GM19452 (cell line): Measurements from ENCODE around the gene DOCK10.
A peak's percentile ranks its signal among the peaks of the same experiment; 100 is the strongest.
"Not testable (repeated sequence)": the region's sequence is repeated elsewhere in the genome, so short reads cannot be mapped to it uniquely, and the experiment has no call there.

Experiments
- ATAC-seq: cut with Tn5 transposase; IDR thresholded peaks from one replicate; pipeline ENCODE4 v1.9.1; 2021; ENCODE audit not compliant: unreplicated experiment

DOCK10 gene

DNA sequence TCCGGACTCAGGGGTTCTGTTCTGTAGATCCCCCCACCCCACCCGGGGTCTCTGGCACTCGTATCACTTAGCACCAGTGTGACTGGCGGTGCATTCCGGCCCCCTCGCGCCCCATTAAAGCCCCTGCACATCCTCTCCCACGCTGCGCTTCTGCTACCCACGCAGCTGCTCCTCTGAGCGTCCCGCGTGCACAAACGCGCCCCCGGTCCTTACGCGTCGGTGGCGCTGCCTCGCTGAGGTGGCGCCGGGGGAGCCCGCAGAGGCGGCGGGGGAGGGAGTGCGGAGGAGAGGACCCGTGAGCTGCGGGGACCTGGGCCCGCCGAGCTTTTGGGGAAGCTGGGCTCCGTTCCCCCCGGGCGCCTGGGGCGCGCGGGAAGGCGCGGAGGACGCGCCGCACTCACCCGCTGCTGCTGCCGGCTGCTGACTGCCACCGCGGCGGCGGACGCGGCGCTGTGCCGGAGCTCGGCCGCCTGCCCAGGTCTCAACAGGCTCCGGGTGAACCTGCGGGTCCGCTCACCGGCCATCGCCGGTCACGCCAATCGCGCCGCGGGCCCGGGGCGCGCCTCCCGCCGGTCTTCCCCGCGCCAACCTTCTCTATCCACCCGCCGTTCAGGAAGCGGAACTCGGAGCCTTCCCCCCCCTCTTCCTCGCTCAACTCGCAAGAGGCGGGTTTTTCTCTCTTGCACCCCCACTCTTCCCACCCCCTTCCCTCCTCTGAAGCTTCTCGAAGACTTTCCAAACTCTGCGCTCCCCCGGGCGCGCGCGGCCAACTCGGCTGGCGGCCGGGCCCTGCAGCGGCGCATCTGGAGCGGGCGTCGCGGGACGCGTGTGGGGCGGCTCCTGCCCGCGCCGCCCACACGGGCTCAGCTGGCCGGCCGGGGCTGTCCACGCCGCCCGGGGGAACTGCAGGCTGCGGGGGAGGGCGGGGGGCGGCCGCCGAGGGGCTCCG, at the start of gene DOCK10:
TSS of gene DOCK10 (minus strand) at position 618 of the 949 bp plus-strand sequence. CDS start at position 524, 94 bp downstream.
- ATAC-seq, result peak; percentile 30

DNA sequence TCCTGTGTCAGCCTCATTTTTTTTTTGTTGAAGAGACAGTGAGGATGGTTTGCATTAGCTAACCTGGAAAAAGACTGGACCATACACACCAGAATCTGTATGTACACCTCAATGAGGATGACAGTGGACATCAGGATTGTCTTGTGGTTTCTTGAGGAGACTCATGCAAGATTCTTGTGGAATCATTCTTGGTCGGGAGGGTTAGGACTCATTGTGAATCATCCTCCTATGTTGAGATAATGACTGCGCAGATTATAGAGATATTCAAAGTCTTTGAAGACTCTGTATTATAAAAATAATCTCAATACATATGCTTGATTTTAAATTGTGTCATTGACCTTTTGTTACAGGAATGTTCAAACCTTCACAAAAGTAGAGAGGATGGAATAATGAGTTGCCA, 49.1 kb upstream of the DOCK10 start:
- no peak for ATAC-seq

DNA sequence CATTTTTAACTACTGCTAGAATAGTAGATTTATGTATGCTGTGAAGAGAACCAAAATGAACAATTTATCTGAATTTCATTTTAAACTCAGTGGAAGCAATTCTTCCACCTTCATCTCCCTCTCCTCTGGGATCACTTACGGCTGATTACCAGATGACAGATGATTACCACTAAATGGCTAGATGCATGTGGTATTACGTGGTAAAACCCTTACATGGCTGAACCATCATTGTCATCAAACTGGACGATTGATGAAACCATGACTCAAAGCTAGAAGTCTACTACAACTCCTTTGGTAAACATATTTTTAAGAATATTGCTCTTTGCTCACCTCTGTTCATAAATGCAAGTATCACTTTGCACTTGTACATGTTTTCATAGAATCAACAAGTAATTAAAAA, 48.5 kb upstream of the DOCK10 start:
- ATAC-seq, result no peak

DNA sequence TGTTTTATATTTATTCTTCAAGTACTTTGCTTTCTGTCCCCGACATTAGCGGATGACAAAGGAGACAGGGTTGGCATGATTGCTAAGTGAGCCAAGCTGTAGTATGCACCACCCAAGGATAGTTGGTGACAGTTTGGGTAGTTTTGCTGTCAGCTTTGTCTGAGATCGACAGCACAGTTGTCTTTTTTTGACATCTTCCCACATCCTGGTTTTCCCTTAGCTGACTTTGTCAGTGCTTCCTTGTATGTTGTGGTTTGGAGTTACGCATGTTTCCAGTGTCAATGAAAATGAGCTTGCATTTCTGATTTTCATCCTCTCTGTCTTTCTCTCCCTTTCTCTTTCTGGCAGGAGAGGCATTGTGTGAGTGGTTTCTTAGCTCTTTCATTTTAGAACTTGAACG, 44.6 kb upstream of the DOCK10 start:
- no peak for ATAC-seq

DNA sequence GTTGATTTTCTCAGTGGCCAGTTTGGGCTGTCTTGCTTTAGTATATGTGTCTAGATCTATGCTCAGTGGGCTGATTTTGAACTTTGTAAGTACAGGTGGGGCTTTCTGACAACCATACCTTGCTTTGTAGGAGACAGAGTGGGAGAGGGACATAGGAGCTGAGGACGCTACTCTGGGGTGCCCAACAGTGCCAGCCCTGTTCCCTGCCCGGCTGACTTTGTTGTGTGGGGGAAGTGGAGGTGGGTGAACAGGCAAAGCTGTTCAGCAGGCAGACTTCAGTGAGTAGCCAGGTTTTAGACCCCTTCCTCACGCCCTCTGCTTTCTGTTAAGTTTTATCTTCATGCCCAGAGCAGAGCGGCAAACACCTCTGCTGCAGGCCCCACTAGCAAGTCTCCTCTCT, 44.2 kb upstream of the DOCK10 start:
- ATAC-seq, result no peak

DNA sequence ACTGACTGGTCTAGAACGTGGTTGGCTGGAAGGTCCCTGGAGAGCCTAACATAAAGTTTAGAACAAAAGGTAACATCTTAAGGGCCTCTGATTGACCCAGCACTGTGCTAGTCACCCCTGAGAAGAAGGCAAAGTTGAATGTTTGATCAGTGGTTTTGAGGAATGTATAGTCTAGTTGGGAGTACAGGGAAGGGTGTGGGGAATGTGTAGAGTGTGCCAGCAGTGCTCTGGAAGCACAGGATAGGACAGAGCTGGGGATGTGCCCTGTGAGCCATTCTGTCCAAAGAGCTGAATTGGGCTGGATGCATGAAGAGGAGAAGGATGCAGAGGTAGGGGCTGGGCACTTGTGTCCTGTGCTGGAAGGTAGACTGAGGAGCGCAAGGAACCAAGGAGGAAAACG, 41.0 kb upstream of the DOCK10 start:
- ATAC-seq, result no peak

DNA sequence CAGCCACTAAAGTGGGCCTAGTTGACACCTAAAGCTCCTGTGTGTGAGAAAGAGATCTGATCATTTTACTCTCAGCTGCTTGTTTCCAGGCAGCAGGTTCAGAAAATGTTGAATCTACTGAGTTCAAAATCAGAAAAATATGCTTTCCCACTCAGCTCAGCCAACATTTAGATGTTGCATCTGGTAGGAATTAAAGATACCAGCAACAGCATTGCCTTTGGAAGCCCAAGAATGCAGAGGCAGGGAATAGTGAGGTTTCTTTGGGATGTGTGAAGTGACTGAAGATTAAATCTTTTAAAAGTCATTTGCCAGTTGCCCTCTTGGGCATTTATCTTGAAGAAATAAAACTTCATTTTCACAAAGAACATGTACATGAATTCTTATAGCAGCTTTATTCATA, 33.9 kb upstream of the DOCK10 start:
- ATAC-seq, result no peak

DNA sequence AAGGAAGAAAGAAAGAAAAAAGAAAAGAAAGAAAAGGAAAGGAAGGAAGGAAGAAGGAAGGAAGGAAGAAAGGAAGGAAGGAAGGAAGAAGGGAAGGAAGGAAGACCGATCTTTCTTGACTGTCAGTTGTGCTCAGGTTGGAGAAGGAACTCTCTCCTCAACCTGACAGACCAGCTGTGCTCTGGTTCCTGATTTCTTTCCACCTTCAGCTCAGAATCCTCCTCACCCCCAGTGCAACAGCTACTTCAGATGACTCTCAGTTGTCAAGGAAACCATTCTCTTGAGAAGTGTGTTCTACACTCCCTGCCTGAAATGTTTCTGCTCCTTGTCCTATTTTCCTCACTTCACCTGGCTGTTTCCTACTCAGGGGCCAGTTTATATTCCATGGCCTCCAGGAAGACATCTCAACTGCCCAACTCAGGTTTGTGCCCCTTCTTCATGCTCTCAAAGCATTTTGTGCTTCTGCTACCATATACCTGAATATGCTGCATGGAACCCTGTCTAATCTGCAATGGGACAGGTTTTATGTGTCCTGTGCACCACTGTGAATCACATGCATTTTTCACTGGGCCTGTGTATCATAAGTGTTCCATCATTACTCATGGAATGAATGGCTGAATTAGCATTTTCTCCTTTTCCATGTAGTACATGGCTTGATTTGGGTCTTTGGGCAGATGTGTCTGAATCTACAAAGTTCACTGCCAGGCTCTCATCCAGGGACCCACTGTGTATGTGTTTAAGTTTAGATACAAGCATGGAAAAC, 32.8 kb upstream of the DOCK10 start:
- no peak for ATAC-seq

DNA sequence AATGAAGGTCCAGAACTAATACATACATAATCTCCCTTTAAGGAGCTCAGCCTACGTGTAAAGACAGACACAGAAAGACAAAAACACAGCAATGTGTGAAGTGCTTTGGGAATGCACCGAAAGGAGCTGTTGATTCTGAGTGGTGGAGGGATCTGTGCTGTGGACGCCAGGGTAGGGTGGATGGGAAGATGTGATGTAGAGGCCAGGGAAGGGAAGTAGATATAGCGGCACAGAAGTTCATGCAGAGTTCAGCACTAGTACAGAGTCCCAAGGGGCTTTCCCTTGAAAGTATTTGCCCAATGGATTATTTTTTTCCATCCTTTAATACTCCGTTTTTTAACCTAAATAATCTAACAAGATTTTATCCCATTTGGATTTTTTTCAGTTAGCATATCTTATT, 32.1 kb upstream of the DOCK10 start:
- ATAC-seq, result no peak

DNA sequence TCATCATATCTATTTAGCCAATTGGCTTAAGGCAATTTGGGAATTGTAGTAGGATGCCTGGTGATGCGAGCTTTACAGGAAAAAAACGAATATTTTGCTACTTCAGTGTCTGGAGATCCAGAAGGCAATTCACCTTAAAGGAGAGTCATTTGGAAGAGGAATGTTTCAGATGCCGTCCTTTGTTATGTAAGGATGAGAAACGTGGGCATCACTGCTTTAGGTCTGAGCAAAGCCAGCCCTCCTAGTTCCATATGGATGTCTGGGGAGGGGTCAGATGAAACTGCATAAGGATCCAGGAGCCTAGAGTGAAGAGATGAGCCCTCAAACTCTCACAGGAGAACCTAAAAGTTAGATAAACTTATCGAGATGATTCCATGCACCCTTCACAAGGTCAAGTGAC, 30.9 kb upstream of the DOCK10 start:
- no peak for ATAC-seq

DNA sequence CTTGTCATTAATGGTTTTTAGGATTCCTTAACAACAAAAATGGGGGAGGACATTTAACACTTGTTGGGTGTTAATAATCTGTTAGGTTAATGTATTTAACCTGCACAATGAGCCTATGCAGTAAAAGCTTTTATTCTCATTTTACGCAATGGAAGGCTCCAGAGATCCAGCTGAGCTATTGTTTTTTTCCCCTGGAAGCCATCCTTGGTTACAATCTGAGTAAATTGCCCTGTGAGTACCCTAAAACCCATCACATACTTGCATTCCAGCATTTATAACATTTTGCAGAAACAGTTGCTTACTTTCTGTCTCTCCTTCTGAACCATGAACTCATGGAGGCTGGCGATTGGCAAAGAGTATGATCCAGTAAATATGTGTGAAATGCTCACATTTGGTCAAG, 30.2 kb upstream of the DOCK10 start:
- no peak for ATAC-seq

DNA sequence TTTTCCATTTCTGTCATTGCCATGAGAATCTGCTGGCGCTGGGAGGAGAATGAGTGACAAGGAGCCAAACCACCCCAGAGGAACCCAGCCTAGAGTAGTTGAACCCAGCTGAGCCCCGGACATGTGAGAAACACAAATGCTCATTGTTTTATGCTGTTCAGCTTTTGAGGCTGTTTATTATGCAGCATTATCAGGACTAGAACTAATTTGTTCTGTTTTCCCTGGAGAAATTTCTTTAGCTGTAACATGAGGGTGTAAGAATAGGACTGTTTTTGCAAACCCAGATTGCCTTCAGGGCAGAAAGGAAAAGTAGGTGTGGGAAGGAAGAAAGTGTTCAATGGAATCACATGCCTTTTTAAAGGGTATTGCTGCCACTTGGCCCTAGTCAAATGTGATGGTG, 28.5 kb upstream of the DOCK10 start:
- no peak for ATAC-seq

DNA sequence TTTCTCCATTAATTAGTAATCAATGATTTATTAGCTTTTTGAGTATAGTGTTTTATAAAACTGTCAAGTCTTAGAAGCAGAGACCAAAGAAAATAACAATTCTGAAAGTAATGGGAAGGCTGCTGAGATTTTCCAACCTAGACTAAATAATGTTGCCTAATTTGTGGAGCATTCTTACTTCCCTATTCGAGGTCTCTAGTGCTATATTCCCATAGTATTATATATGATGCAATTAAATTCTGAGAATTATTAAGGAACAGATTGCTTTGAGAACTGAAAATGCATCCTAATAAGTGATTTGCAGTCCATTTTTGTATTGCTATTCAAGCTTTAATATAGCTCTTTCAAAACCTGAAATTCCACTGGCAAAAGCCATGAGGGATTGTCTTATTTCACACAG, 27.7 kb upstream of the DOCK10 start:
- no peak for ATAC-seq

DNA sequence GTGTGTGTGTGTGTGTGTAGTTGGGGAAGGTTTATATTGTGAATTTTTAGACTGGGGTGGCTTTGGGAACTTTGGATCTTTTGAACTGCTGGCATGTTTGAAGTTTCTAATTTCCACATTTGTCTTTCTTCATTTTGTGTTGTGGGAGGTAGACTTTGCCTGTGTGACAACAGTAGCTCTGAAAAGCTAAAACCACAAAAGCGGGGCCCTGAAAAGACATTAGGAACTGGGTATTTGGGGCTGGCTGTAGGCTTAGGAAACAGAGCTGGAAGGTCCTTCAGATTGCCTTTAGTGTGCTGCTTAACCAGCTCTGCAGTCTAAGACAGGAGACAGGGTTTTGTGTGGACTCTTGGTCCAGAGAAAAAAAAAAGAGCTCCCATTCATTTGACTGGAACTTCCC, 27.2 kb upstream of the DOCK10 start:
- ATAC-seq, result no peak

DNA sequence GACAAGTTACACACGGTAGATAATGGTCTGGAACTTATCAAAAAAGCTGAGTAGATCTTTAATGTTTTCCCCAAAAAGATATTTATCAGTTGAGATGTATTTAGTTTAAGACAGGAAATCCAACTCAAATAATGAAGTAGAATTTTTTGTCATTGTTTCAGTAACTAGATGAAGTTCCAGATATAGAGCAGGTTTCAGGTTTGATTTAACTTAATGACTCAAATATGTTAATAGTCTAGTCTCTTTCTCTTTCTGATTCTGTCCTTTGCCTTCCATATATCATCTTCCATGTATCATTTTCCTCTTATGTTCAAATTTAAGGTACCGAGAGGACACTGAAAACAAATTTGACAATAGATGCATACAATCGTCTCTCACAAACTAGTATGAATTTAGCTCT, 23.6 kb upstream of the DOCK10 start:
- no peak for ATAC-seq

DNA sequence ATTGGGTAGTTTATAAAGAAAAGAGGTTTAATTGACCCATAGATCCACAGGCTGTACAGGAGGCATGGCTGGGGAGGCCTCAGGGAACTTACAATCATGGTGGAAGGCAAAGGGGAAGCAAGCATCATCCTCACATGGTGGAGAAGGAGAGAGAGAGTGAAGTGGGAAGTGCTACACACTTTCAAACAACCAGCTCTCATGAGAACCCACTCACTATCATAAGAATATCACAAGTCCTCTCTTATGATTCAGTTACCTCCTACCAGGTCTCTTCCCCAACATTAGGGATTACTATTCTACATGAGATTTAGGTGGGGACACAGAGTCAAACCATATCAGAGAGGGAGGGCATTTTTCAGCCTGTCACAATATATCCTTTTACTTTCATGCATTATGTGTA, 22.7 kb upstream of the DOCK10 start:
- no peak for ATAC-seq

DNA sequence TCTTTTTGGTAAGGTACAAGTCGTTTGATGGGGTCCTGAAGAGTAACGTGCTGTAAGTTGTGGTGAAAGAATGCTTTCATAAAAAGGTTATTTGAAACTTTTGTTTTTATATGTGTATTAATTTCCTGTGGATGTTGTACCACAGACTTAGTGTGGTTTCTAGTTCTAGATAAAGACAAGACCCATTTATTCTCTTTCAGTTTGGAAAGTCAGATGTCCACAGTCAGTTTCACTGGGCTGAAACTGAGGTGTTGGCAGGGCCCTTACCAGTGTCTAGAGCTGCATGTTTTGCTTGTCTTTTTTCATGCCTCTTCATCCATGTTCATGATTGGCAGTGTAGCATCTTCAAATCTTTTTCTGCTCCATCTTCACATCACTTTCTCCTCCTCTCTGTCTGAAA, 22.1 kb upstream of the DOCK10 start:
- ATAC-seq, result no peak

DNA sequence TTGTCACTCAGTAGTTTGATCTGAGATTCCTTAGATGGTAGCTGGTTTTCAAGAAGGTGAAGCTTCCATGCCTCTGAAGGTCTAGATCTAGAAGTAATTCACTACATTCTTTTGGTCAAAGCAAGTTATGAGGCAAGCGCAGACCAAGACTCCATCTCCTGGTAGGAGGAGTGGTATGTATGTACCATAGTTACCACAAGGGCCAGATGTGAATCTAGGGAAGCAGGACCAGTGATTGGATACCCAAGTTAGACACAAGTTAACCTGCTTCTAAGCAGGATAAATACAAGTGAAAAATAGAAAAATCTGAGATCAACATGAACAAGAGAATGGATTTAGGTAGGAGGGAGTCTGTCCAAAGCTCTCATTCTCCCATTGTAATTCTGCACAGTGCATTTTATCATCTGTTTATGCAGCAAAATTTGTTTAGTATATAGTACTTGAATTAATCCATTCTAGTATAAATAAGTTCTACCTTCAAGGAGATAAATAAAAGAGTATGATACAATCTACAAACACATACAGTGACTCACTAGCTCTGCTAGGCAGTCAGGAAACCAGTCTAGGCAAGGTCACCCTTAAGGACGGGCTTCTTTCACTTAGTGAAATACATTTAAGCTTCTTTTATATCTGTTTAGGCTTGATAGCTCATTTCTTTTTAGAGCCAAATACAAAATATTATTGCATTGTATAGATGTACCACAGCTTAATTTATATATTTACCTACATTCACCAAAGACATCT, 14.2 kb upstream of the DOCK10 start:
- no peak for ATAC-seq

DNA sequence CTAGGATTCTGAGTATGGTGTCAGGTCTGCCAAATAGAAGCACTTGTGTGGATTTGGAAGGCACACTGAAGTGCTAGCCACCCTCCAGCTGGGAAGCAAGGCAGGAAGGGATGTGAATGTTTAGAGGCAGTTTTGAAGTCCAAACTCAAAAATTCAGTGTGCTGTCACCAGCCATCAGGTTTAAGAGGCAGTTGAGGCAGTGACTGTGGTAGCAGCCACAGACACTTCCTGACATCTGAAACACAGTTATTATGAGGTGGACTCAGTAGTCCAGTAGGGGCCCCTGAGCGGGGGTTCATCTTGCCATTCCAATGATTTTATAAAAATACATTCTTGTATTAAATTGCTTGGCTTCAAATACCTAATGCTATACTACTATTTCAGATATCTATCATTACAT, 13.4 kb upstream of the DOCK10 start:
- no peak for ATAC-seq

DNA sequence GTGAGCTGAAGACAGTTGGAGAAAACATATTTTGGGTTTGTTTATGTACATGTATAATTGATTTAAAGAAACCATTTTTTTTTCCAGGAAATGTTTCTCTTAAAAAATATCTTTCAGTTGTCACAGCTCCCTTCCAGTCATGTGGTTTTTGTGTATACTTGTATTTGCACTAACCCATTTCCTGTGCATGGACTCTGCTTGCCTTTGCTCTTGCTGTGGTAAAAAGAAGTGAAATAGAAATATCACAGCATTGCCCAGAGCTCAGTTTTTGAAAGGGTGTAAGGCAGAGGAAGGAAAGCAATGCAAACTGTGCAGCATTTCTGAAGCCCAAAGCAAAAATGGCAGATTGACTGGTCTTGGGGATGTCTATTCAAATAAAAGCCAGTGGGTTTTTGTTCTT, 10.4 kb upstream of the DOCK10 start:
- ATAC-seq, result peak; percentile 80

DNA sequence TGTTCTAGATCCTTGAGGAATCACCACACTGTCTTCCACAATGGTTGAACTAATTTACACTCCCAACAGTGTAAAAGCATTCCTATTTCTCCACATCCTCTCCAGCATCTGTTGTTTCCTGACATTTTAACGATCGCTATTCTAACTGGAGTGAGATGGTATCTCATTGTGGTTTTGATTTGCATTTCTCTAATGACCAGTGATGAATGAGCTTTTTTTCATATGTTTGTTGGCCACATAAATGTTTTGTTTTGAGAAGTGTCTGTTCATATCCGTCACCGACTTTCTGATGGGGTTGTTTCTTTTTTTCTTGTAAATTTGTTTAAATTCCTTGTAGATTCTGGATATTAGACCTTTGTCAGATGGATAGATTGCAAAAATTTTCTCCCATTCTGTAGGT, 5.2 kb upstream of the DOCK10 start:
- ATAC-seq, result not testable (repeated sequence)

DNA sequence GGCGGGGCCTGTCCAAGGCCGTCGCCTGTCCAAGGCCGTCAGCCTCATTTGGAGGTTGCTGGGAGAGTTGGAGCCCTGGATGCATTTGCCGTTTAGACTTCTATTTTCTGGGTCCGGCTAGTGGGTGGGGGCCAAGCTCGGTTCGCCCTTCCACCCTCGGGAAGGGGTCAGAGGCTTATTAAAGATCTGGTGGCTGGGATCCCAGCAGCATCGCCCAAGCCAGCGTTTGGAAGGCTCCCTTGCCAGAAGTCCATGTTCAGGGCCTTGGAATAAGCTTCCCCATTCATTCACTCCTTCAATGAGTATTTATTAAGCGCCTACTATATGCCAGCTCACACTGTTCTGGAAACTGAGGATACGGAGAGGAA, 516 bp upstream of the DOCK10 start:
- ATAC-seq, result no peak
